HepG2 (cell line): ENCODE results near the gene MYOF. TPM values are rescaled to one million over a fixed set of nuclear protein-coding genes. Genes with fewer than 3 reads are reported as not detected.

Experiments used
- ATAC-seq: fragments of 200-7000 bp; cut with Tn5 transposase; 3 replicates; pipeline ENCODE4 v1.9.1; 2020; ENCODE audit warnings: mild to moderate bottlenecking, moderate library complexity
- BruUV-seq: library from RNA; stranded (reverse); fragments of 400-500 nt; replicated peaks from 2 replicates; lab custom pipeline; 2021; lab: Mats Ljungman, UMichigan
- CTCF ChIA-PET: fragments of 300-600 bp; formaldehyde crosslinking; extraction: SDS; loops from one replicate; lab custom pipeline; 2021; ENCODE audit warnings: low total read pairs, inconsistent platforms, low intra/inter-chr PET ratio; lab: Yijun Ruan, JAX
- POLR2A ChIA-PET: fragments of 350-600 bp; sonication (Branson Sonifier 250); formaldehyde crosslinking; loops from one replicate; lab custom pipeline; 2020; ENCODE audit warnings: antibody characterized with exemption, inconsistent platforms; lab: Yijun Ruan, JAX
- DNase-seq: peaks from one replicate; pipeline ENCODE4 v3.0.0-alpha.2; 2015; ENCODE audit warnings: low spot score
- FAIRE-seq: peaks from 3 replicates; lab custom pipeline; 2011; peaks lifted over from hg19 to GRCh38; lab: Jason Lieb, UNC
- H2AFZ ChIP-seq: one replicate; pipeline ENCODE4 v1.6.1; 2011; ENCODE audit warnings: low read length, inconsistent platforms
- H3K27ac ChIP-seq: fragments of 300-600 bp; 3 replicates; pipeline ENCODE4 v1.8.0; 2011; ENCODE audit warnings: mixed run types, mild to moderate bottlenecking, mixed read lengths, low read length, inconsistent platforms; ENCODE audit not compliant: insufficient read depth; ENCODE audit errors: extremely low read length
- H3K27me3 ChIP-seq, 2 experiments: fragments of 200-600 bp in 1 of 2; 2 replicates in 1 of 2; 3 replicates in 1 of 2; pipeline versions ENCODE4 v1.6.0 to v1.8.0; 2011; ENCODE audit warnings: low read length in 2 of 2, mild to moderate bottlenecking in 2 of 2, moderate library complexity in 2 of 2, inconsistent platforms in 1 of 2; ENCODE audit not compliant: insufficient read depth in 2 of 2, control insufficient read depth in 1 of 2
- H3K36me3 ChIP-seq, 2 experiments: fragments of 200-600 bp in 1 of 2; replicated peaks in 1 of 2; 2 replicates in 1 of 2; 3 replicates in 1 of 2; pipeline versions ENCODE4 v1.5.1 to v1.8.0; 2011; ENCODE audit warnings: low read length in 2 of 2, inconsistent platforms in 1 of 2; ENCODE audit not compliant: insufficient read depth in 2 of 2, control insufficient read depth in 1 of 2
- H3K4me1 ChIP-seq: 2 replicates; pipeline ENCODE4 v1.5.1; 2012; ENCODE audit warnings: low read length, inconsistent platforms; ENCODE audit not compliant: insufficient read depth
- H3K4me2 ChIP-seq: 2 replicates; pipeline ENCODE4 v1.6.0; 2011; ENCODE audit warnings: low read depth, low read length, inconsistent platforms
- H3K4me3 ChIP-seq, 3 experiments: fragments of 200-600 bp in 1 of 3; sonication (generic), shearing (Covaris generic) in 1 of 3; replicated peaks in 1 of 3; 2 replicates each; pipeline ENCODE4 v1.5.1; 2011 to 2016; ENCODE audit warnings: low read length in 3 of 3, inconsistent platforms in 2 of 3, low read depth in 2 of 3, mild to moderate bottlenecking in 2 of 3, control low read depth in 1 of 3, mixed read lengths in 1 of 3; ENCODE audit not compliant: insufficient read depth in 1 of 3
- H3K79me2 ChIP-seq: one replicate; pipeline ENCODE4 v1.6.1; 2011; ENCODE audit warnings: low read length, inconsistent platforms; ENCODE audit not compliant: insufficient read depth
- H3K9ac ChIP-seq: 2 replicates; pipeline ENCODE4 v1.6.0; 2011; ENCODE audit warnings: mild to moderate bottlenecking, low read depth, low read length, inconsistent platforms; ENCODE audit not compliant: insufficient read depth
- H3K9me3 ChIP-seq: 2 replicates; pipeline ENCODE4 v1.5.1; 2012; ENCODE audit warnings: mild to moderate bottlenecking, low read length
- H4K20me1 ChIP-seq: 2 replicates; pipeline ENCODE4 v1.6.0; 2011; ENCODE audit warnings: inconsistent platforms, mild to moderate bottlenecking, low read length, moderate library complexity; ENCODE audit not compliant: insufficient read depth
- JUNB ChIP-seq: sonication (generic); formaldehyde crosslinking; IDR thresholded peaks from 2 replicates; pipeline ENCODE4 v1.8.0; 2022; ENCODE audit warnings: missing genetic modification reagents, mild to moderate bottlenecking, borderline replicate concordance
- MTA3 ChIP-seq: sonication (generic); formaldehyde crosslinking; IDR thresholded peaks from 2 replicates; pipeline ENCODE4 v1.4.0; 2020; ENCODE audit warnings: missing genetic modification reagents
- PHF20 ChIP-seq: sonication (generic); formaldehyde crosslinking; IDR thresholded peaks from 2 replicates; pipeline ENCODE4 v1.5.0; 2020; ENCODE audit warnings: mild to moderate bottlenecking, missing genetic modification reagents
- RARA ChIP-seq: IDR thresholded peaks from 2 replicates; pipeline ENCODE4 v1.6.1; 2016; ENCODE audit warnings: missing genetic modification reagents, missing compliant biosample characterization
- RBAK ChIP-seq: sonication (generic); formaldehyde crosslinking; IDR thresholded peaks from 2 replicates; pipeline ENCODE4 v1.5.1; 2020; ENCODE audit warnings: mild to moderate bottlenecking, missing genetic modification reagents
- TRIM24 ChIP-seq: sonication (generic); formaldehyde crosslinking; IDR thresholded peaks from 2 replicates; pipeline ENCODE4 v1.8.0; 2022; ENCODE audit warnings: mild to moderate bottlenecking, missing genetic modification reagents
- XBP1 ChIP-seq: sonication (generic); formaldehyde crosslinking; IDR thresholded peaks from 2 replicates; pipeline ENCODE4 v1.5.0; 2020; ENCODE audit warnings: missing genetic modification reagents
- ZBTB8A ChIP-seq: sonication (generic); formaldehyde crosslinking; IDR thresholded peaks from 2 replicates; pipeline ENCODE4 v1.4.0; 2020; ENCODE audit warnings: mild to moderate bottlenecking, low read depth, missing genetic modification reagents, borderline replicate concordance
- ZNF263 ChIP-seq: sonication (generic); formaldehyde crosslinking; IDR thresholded peaks from 2 replicates; pipeline ENCODE4 v1.4.0; 2020; ENCODE audit warnings: missing genetic modification reagents
- ZNF451 ChIP-seq: sonication (generic); formaldehyde crosslinking; IDR thresholded peaks from 2 replicates; pipeline ENCODE4 v1.5.0; 2020; ENCODE audit warnings: mild to moderate bottlenecking, missing genetic modification reagents
- ZNF83 ChIP-seq: sonication (generic); formaldehyde crosslinking; IDR thresholded peaks from 2 replicates; pipeline ENCODE4 v1.4.0; 2020; ENCODE audit warnings: missing genetic modification reagents, mild to moderate bottlenecking, borderline replicate concordance
- ZNF879 ChIP-seq: sonication (generic); formaldehyde crosslinking; IDR thresholded peaks from 2 replicates; pipeline ENCODE4 v1.8.1; 2023; ENCODE audit warnings: missing genetic modification reagents
- WGBS: methylation state at CpG from one replicate; pipeline ENCODE4 v1.1.6; 2017; ENCODE audit warnings: low lambda C conversion rate; 5-methylcytosine and 5-hydroxymethylcytosine counted together
- in situ Hi-C: cut with HindIII; loops from 2 replicates; pipeline ENCODE4 v1.10.0; 2017; ENCODE audit warnings: low pct_unique_long_range_greater_than_20kb; ENCODE audit not compliant: extremely low pct_ligation_motif_present
- intact Hi-C: fragments of 100-400 bp; cut with micrococcal nuclease; formaldehyde crosslinking; loops from one replicate; pipeline ENCODE4 v1.10.0; 2022; ENCODE audit not compliant: unreplicated experiment
- polyA plus RNA-seq, 8 experiments: library from polyadenylated mRNA; depleted of rRNA in 3 of 8; stranded (reverse) in 7 of 8; unstranded in 1 of 8; fragments of >200 nt; fragmentation: Illumina TruSeq in 4 of 8; extraction: Trizol in 4 of 8; gene quantifications; 2 replicates each; pipeline versions ENCODE4 v1.2.1 to v1.2.3, GENCODE V29; 2011 to 2016; ENCODE audit warnings: low read depth in 4 of 8, missing spikeins in 1 of 8, mixed read lengths in 1 of 8; ENCODE audit not compliant: insufficient read depth in 1 of 8
- total RNA-seq, 5 experiments: library from RNA; depleted of rRNA; stranded (reverse); fragments of >200 nt; fragmentation: Illumina TruSeq; extraction: Trizol; gene quantifications; 2 replicates each; pipeline ENCODE4 v1.2.3, GENCODE V29; 2016; ENCODE audit warnings: low read depth in 1 of 5
- TF ChIP-seq, protein P1 (sequence below): sonication (generic); formaldehyde crosslinking; IDR thresholded peaks from 2 replicates; pipeline ENCODE4 v1.8.1; 2023; ENCODE audit warnings: mild to moderate bottlenecking, missing genetic modification reagents
- TF ChIP-seq, protein P2 (sequence below): IDR thresholded peaks from 2 replicates; pipeline ENCODE4 v1.6.1; 2018; ENCODE audit warnings: missing genetic modification reagents, mild to moderate bottlenecking, missing compliant biosample characterization
- TF ChIP-seq, protein P3 (sequence below): sonication (generic); formaldehyde crosslinking; IDR thresholded peaks from 2 replicates; pipeline ENCODE4 v1.4.0; 2020; ENCODE audit warnings: mild to moderate bottlenecking, missing genetic modification reagents

MYOF gene
- total and polyA plus RNA-seq, 2 of the 13 experiments (the other 11 are each of a cell fraction or from before 2014, with no cell fraction given): 0.18 to 0.42 TPM

DNA sequence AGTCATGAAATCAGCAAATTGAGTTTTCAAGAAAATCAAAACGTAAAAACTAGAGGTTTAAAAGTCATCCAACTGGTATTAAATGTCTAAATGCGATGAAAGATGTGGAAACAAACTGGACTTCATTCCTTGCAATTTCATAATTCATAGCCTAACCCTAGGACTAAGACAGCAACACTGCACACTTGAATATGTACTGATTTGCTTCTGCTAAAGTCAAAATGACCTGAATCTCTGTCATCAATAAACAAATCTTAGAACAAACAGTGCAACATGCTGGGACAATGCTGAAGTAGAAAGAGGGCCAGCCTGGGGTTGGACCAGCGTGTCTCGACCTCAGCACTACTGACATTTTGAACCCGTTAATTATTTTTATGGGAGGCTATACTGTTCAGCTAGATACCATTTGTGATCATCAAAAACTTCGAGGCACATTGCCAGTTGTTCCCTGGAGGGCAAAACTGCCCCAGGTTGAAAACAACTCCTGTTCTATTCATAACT, 47.1 kb downstream of the MYOF start:
- in situ Hi-C loops: no loop called here
- BruUV-seq: no TSS peak
- H3K4me2 ChIP-seq: no peak overlapping the region
- ChIA-PET CTCF (no interaction called here), POLR2A (no interaction called here)
- 73% methylated on average over 6 of the region's 6 CpGs for WGBS
- H3K79me2 ChIP-seq: no peaks in the 10 kb centered on the region
- no peak overlapping the region for H3K9ac ChIP-seq
- no peaks in the 10 kb centered on the region for H3K9me3 ChIP-seq
- H3K4me3 ChIP-seq: no peak overlapping the region
- intact Hi-C loops: no loop called here
- H2AFZ ChIP-seq: no peak overlapping the region
- H3K4me1 ChIP-seq: peaks cover 25% of the 10 kb centered on the region
- DNase-seq: no peak
- no peak for FAIRE-seq
- no peak overlapping the region for H3K27ac ChIP-seq
- TF ChIP-seq, protein P1, sequence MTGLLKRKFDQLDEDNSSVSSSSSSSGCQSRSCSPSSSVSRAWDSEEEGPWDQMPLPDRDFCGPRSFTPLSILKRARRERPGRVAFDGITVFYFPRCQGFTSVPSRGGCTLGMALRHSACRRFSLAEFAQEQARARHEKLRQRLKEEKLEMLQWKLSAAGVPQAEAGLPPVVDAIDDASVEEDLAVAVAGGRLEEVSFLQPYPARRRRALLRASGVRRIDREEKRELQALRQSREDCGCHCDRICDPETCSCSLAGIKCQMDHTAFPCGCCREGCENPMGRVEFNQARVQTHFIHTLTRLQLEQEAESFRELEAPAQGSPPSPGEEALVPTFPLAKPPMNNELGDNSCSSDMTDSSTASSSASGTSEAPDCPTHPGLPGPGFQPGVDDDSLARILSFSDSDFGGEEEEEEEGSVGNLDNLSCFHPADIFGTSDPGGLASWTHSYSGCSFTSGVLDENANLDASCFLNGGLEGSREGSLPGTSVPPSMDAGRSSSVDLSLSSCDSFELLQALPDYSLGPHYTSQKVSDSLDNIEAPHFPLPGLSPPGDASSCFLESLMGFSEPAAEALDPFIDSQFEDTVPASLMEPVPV (CRISPR knock-in tag): no peak
- TF ChIP-seq MTA3 (CRISPR knock-in tag) (no peak), RARA (no peak), JUNB (CRISPR knock-in tag) (no peak), XBP1 (no peak), ZNF263 (CRISPR knock-in tag) (no peak), ZNF451 (no peak), ZBTB8A (no peak), PHF20 (no peak), RBAK (no peak), TRIM24 (no peak), ZNF83 (no peak), ZNF879 (CRISPR knock-in tag) (no peak)
- TF ChIP-seq, protein P2, sequence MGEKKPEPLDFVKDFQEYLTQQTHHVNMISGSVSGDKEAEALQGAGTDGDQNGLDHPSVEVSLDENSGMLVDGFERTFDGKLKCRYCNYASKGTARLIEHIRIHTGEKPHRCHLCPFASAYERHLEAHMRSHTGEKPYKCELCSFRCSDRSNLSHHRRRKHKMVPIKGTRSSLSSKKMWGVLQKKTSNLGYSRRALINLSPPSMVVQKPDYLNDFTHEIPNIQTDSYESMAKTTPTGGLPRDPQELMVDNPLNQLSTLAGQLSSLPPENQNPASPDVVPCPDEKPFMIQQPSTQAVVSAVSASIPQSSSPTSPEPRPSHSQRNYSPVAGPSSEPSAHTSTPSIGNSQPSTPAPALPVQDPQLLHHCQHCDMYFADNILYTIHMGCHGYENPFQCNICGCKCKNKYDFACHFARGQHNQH: no peak
- TF ChIP-seq, protein P3, sequence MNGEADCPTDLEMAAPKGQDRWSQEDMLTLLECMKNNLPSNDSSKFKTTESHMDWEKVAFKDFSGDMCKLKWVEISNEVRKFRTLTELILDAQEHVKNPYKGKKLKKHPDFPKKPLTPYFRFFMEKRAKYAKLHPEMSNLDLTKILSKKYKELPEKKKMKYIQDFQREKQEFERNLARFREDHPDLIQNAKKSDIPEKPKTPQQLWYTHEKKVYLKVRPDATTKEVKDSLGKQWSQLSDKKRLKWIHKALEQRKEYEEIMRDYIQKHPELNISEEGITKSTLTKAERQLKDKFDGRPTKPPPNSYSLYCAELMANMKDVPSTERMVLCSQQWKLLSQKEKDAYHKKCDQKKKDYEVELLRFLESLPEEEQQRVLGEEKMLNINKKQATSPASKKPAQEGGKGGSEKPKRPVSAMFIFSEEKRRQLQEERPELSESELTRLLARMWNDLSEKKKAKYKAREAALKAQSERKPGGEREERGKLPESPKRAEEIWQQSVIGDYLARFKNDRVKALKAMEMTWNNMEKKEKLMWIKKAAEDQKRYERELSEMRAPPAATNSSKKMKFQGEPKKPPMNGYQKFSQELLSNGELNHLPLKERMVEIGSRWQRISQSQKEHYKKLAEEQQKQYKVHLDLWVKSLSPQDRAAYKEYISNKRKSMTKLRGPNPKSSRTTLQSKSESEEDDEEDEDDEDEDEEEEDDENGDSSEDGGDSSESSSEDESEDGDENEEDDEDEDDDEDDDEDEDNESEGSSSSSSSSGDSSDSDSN (CRISPR knock-in tag): no peak
- no peaks in the 10 kb centered on the region for H3K36me3 ChIP-seq
- H4K20me1 ChIP-seq: no peaks in the 10 kb centered on the region
- no peak for ATAC-seq
- H3K27me3 ChIP-seq: no peaks in the 10 kb centered on the region
